Measurements from ENCODE around the gene ERCC6. TPM values are rescaled to one million over a fixed set of nuclear protein-coding genes. Genes with fewer than 3 reads are reported as not detected.
A peak's percentile ranks its signal among the peaks of the same experiment; 100 is the strongest.

ERCC6 gene
- total RNA-seq, 1 donor: 54.3 TPM

- no peaks in the 10 kb centered on the region for H3K9me3 ChIP-seq (ENCODE audit: low read depth, low read length)
- H3K4me1 ChIP-seq (ENCODE audit: insufficient read depth, low read length): peaks cover 65% of the 10 kb centered on the region
- no peak for DNase-seq (ENCODE audit: insufficient read length, low spot score, missing footprints)
- TF ChIP-seq CTCF (IDR thresholded peaks at IDR 0.05; ENCODE audit: extremely low read depth, low read depth, low read length): no peak
- H3K4me2 ChIP-seq (ENCODE audit: insufficient read depth, low read length): peak overlapping the region; percentile 33
- H3K36me3 ChIP-seq (ENCODE audit: insufficient read depth, low read length): no peaks in the 10 kb centered on the region
- no peaks in the 10 kb centered on the region for H4K20me1 ChIP-seq (ENCODE audit: insufficient read depth, low read length)
- H3K4me3 ChIP-seq (ENCODE audit: insufficient read depth, low read length): no peak overlapping the region
- peak overlapping the region; percentile 44 for H3K27ac ChIP-seq (ENCODE audit: low read depth, low read length)
- no peaks in the 10 kb centered on the region for H3K79me2 ChIP-seq (ENCODE audit: insufficient read depth, low read length)
- H2AFZ ChIP-seq (ENCODE audit: low read length): no peak overlapping the region
- no peaks in the 10 kb centered on the region for H3K27me3 ChIP-seq (ENCODE audit: insufficient read depth, low read length)
Measured at GRCh38 chr10:49564461-49565009, 25.6 kb upstream of the ERCC6 start.

GRCh38 chr10:49562893-49563292 lies 24.0 kb upstream of the ERCC6 start:
- Histone ChIP-seq H3K4me3 (ENCODE audit: insufficient read depth, low read length) (no peak overlapping the region), H3K27ac (ENCODE audit: low read depth, low read length) (peak overlapping the region; percentile 30), H3K4me1 (ENCODE audit: insufficient read depth, low read length) (peaks cover 62% of the 10 kb centered on the region), H3K9me3 (ENCODE audit: low read depth, low read length) (no peaks in the 10 kb centered on the region), H3K4me2 (ENCODE audit: insufficient read depth, low read length) (peak overlapping the region; percentile 55), H4K20me1 (ENCODE audit: insufficient read depth, low read length) (no peaks in the 10 kb centered on the region), H2AFZ (ENCODE audit: low read length) (no peak overlapping the region), H3K79me2 (ENCODE audit: insufficient read depth, low read length) (no peaks in the 10 kb centered on the region), H3K36me3 (ENCODE audit: insufficient read depth, low read length) (no peaks in the 10 kb centered on the region), H3K27me3 (ENCODE audit: insufficient read depth, low read length) (no peaks in the 10 kb centered on the region)
- DNase-seq (ENCODE audit: insufficient read length, low spot score, missing footprints): no peak
- TF ChIP-seq CTCF (IDR thresholded peaks at IDR 0.05; ENCODE audit: extremely low read depth, low read depth, low read length): no peak

GRCh38 chr10:49560526-49560925 lies 21.6 kb upstream of the ERCC6 start:
- peaks cover 78% of the 10 kb centered on the region for H3K4me1 ChIP-seq (ENCODE audit: insufficient read depth, low read length)
- H3K27me3 ChIP-seq (ENCODE audit: insufficient read depth, low read length): no peaks in the 10 kb centered on the region
- H3K79me2 ChIP-seq (ENCODE audit: insufficient read depth, low read length): no peaks in the 10 kb centered on the region
- no peak overlapping the region for H2AFZ ChIP-seq (ENCODE audit: low read length)
- peak overlapping the region; percentile 77 for H3K27ac ChIP-seq (ENCODE audit: low read depth, low read length)
- no peak for DNase-seq (ENCODE audit: insufficient read length, low spot score, missing footprints)
- no peaks in the 10 kb centered on the region for H3K36me3 ChIP-seq (ENCODE audit: insufficient read depth, low read length)
- H4K20me1 ChIP-seq (ENCODE audit: insufficient read depth, low read length): no peaks in the 10 kb centered on the region
- no peak for TF ChIP-seq CTCF (IDR thresholded peaks at IDR 0.05; ENCODE audit: extremely low read depth, low read depth, low read length)
- no peak overlapping the region for H3K4me3 ChIP-seq (ENCODE audit: insufficient read depth, low read length)
- no peak overlapping the region for H3K4me2 ChIP-seq (ENCODE audit: insufficient read depth, low read length)
- H3K9me3 ChIP-seq (ENCODE audit: low read depth, low read length): no peaks in the 10 kb centered on the region

GRCh38 chr10:49559476-49559875 lies 20.6 kb upstream of the ERCC6 start:
- no peak for TF ChIP-seq CTCF (IDR thresholded peaks at IDR 0.05; ENCODE audit: extremely low read depth, low read depth, low read length)
- DNase-seq (ENCODE audit: insufficient read length, low spot score, missing footprints): no peak
- Histone ChIP-seq H3K9me3 (ENCODE audit: low read depth, low read length) (no peaks in the 10 kb centered on the region), H4K20me1 (ENCODE audit: insufficient read depth, low read length) (no peaks in the 10 kb centered on the region), H3K4me2 (ENCODE audit: insufficient read depth, low read length) (peak overlapping the region; percentile 56), H3K79me2 (ENCODE audit: insufficient read depth, low read length) (no peaks in the 10 kb centered on the region), H3K4me1 (ENCODE audit: insufficient read depth, low read length) (peaks cover 71% of the 10 kb centered on the region), H3K36me3 (ENCODE audit: insufficient read depth, low read length) (no peaks in the 10 kb centered on the region), H3K27ac (ENCODE audit: low read depth, low read length) (peak overlapping the region; percentile 77), H3K27me3 (ENCODE audit: insufficient read depth, low read length) (no peaks in the 10 kb centered on the region), H3K4me3 (ENCODE audit: insufficient read depth, low read length) (no peak overlapping the region), H2AFZ (ENCODE audit: low read length) (peak overlapping the region; percentile 23)

All from osteoblast (primary cell).